GM21717 (cell line): ENCODE measurements around the gene FAAP20.
"Not testable (repeated sequence)": the region's sequence is repeated elsewhere in the genome, so short reads cannot be mapped to it uniquely, and the experiment has no call there.

ENCODE experiments used
- ATAC-seq: cut with Tn5 transposase; IDR thresholded peaks from one replicate; pipeline ENCODE4 v1.9.1; 2021; ENCODE audit warnings: mild to moderate bottlenecking, moderate library complexity; ENCODE audit not compliant: unreplicated experiment

Gene FAAP20

GRCh38 chr1:2163205-2163604, 31.4 kb downstream of the FAAP20 start:
- ATAC-seq = no peak

GRCh38 chr1:2160451-2161300, 33.9 kb downstream of the FAAP20 start:
- no peak for ATAC-seq

GRCh38 chr1:2159124-2159523, 35.4 kb downstream of the FAAP20 start:
- ATAC-seq = no peak

- no peak for ATAC-seq
These were observed 36.3 kb downstream of the FAAP20 start for GRCh38 chr1:2158272-2158671.

GRCh38 chr1:2157856-2158255, 36.7 kb downstream of the FAAP20 start:
- ATAC-seq = no peak

- ATAC-seq = no peak
These were observed 37.7 kb downstream of the FAAP20 start for GRCh38 chr1:2156866-2157265.

GRCh38 chr1:2155788-2156187, 38.8 kb downstream of the FAAP20 start:
- no peak for ATAC-seq

GRCh38 chr1:2155147-2155598, 39.4 kb downstream of the FAAP20 start:
- ATAC-seq = no peak

GRCh38 chr1:2154022-2154421, 40.5 kb downstream of the FAAP20 start:
- no peak for ATAC-seq

- no peak for ATAC-seq
These were observed 41.6 kb downstream of the FAAP20 start for GRCh38 chr1:2152954-2153353.

GRCh38 chr1:2151911-2152310, 42.7 kb downstream of the FAAP20 start:
- ATAC-seq = no peak

- no peak for ATAC-seq
These were observed 43.3 kb downstream of the FAAP20 start for GRCh38 chr1:2151252-2151651.

GRCh38 chr1:2150801-2151200, 43.8 kb downstream of the FAAP20 start:
- no peak for ATAC-seq

GRCh38 chr1:2148691-2149090, 45.9 kb downstream of the FAAP20 start:
- ATAC-seq = no peak

- not testable (repeated sequence) for ATAC-seq
These were observed 46.7 kb downstream of the FAAP20 start for GRCh38 chr1:2147869-2148268.

GRCh38 chr1:2146836-2147517, 47.6 kb downstream of the FAAP20 start:
- no peak for ATAC-seq

GRCh38 chr1:2145946-2146835, 48.4 kb downstream of the FAAP20 start:
- ATAC-seq = no peak

- ATAC-seq = no peak
These were observed 50.0 kb downstream of the FAAP20 start for GRCh38 chr1:2144501-2145090.

GRCh38 chr1:2143814-2144500, 50.6 kb downstream of the FAAP20 start:
- no peak for ATAC-seq

GRCh38 chr1:2141025-2141424, 53.5 kb downstream of the FAAP20 start:
- no peak for ATAC-seq
